HCT116 (cell line): Measurements from ENCODE around the gene UBA52. TPM values are rescaled to one million over a fixed set of nuclear protein-coding genes. Genes with fewer than 3 reads are reported as not detected.
A peak's percentile ranks its signal among the peaks of the same experiment; 100 is the strongest.
"Not testable (repeated sequence)": the region's sequence is repeated elsewhere in the genome, so short reads cannot be mapped to it uniquely, and the experiment has no call there.

Experiments used
- ATAC-seq: fragments of 200-7000 bp; cut with Tn5 transposase; 2 replicates; pipeline ENCODE4 v1.9.1; 2020; ENCODE audit warnings: mild to moderate bottlenecking, moderate library complexity
- BruUV-seq: library from RNA; stranded (reverse); fragments of 400-500 nt; replicated peaks from 2 replicates; lab custom pipeline; 2021; lab: Mats Ljungman, UMichigan
- CTCF ChIA-PET: fragments of 300-600 bp; sonication (Branson Sonifier 250); formaldehyde crosslinking; loops from one replicate; lab custom pipeline; 2021; ENCODE audit warnings: antibody characterized with exemption; lab: Charles Lee
- POLR2A ChIA-PET: fragments of 300-600, 350-600 bp; sonication (Branson Sonifier 250); formaldehyde crosslinking; loops from one replicate; lab custom pipeline; 2021; ENCODE audit warnings: antibody characterized with exemption; lab: Charles Lee
- RAD21 ChIA-PET, 2 experiments: fragments of 300-600 bp; sonication (Branson Sonifier 250); formaldehyde crosslinking; loops; one replicate each; lab custom pipeline; 2023; ENCODE audit warnings: low total read pairs in 2 of 2; ENCODE audit not compliant: uncharacterized antibody in 2 of 2, unreplicated experiment in 2 of 2, low non-redundant PET in 1 of 2; lab: Charles Lee
- DNase-seq: peaks from one replicate; pipeline ENCODE4 v3.0.0-alpha.2; 2010; ENCODE audit warnings: low read depth, low spot score
- H2AFZ ChIP-seq: fragments of 200-600 bp; shearing (Covaris generic), sonication (generic); 2 replicates; pipeline ENCODE4 v1.6.1; 2017; ENCODE audit warnings: low read depth, mixed run types, mixed read lengths, antibody characterized with exemption, low read length; ENCODE audit not compliant: poor library complexity, severe bottlenecking
- H3K27ac ChIP-seq: 2 replicates; pipeline ENCODE4 v1.5.1; 2012; ENCODE audit warnings: low read depth, low read length
- H3K27me3 ChIP-seq: fragments of 200-600 bp; sonication (generic); 2 replicates; pipeline ENCODE4 v1.6.1; 2016; ENCODE audit warnings: mixed run types, low read length, mixed read lengths; ENCODE audit not compliant: insufficient read depth
- H3K36me3 ChIP-seq, 2 experiments: fragments of 200-500 bp in 1 of 2; fragments of 200-600 bp in 1 of 2; sonication (Bioruptor generic) in 1 of 2; sonication (generic) in 1 of 2; 2 replicates each; pipeline versions ENCODE4 v1.5.1 to v1.6.1; 2014 to 2016; ENCODE audit warnings: low read length in 2 of 2, inconsistent platforms in 1 of 2, mixed read lengths in 1 of 2, mixed run types in 1 of 2; ENCODE audit not compliant: insufficient read depth in 2 of 2, control insufficient read depth in 1 of 2
- H3K4me1 ChIP-seq, 2 experiments: fragments of 200-600 bp in 1 of 2; sonication (generic) in 1 of 2; 2 replicates each; pipeline versions ENCODE4 v1.5.1 to v1.6.1; 2012 to 2017; ENCODE audit warnings: low read length in 2 of 2, inconsistent platforms in 1 of 2, mild to moderate bottlenecking in 1 of 2, mixed read lengths in 1 of 2, mixed run types in 1 of 2, moderate library complexity in 1 of 2; ENCODE audit not compliant: insufficient read depth in 2 of 2, control insufficient read depth in 1 of 2
- H3K4me2 ChIP-seq: fragments of 200-600 bp; sonication (generic); 2 replicates; pipeline ENCODE4 v1.6.1; 2017; ENCODE audit warnings: mixed run types, low read length, mixed read lengths
- H3K4me3 ChIP-seq, 2 experiments: fragments of 200-600 bp in 1 of 2; sonication (generic) in 1 of 2; replicated peaks in 1 of 2; 2 replicates each; pipeline ENCODE4 v1.5.1; 2011 to 2016; ENCODE audit warnings: low read length in 2 of 2, control low read depth in 1 of 2, low read depth in 1 of 2, mild to moderate bottlenecking in 1 of 2, mixed read lengths in 1 of 2, mixed run types in 1 of 2
- H3K79me2 ChIP-seq: fragments of 200-600 bp; sonication (generic); 2 replicates; pipeline ENCODE4 v1.6.1; 2017; ENCODE audit warnings: mild to moderate bottlenecking, mixed run types, low read length, moderate library complexity, mixed read lengths; ENCODE audit not compliant: insufficient read depth
- H3K9ac ChIP-seq: fragments of 200-600 bp; sonication (generic); 2 replicates; pipeline ENCODE4 v1.6.1; 2016; ENCODE audit warnings: low read length, mixed read lengths
- H3K9me2 ChIP-seq: fragments of 200-600 bp; sonication (generic), shearing (Covaris generic); 2 replicates; pipeline ENCODE4 v1.6.1; 2017; ENCODE audit warnings: mixed run types, mild to moderate bottlenecking, moderate library complexity; ENCODE audit not compliant: insufficient read depth
- H3K9me3 ChIP-seq, 2 experiments: fragments of 200-500 bp in 1 of 2; fragments of 200-600 bp in 1 of 2; sonication (Bioruptor generic) in 1 of 2; sonication (generic) in 1 of 2; 2 replicates each; pipeline ENCODE4 v1.6.1; 2014 to 2017; ENCODE audit warnings: low read length in 2 of 2, mixed read lengths in 2 of 2, inconsistent platforms in 1 of 2, low read depth in 1 of 2, mild to moderate bottlenecking in 1 of 2, mixed run types in 1 of 2, moderate library complexity in 1 of 2; ENCODE audit not compliant: control insufficient read depth in 1 of 2, insufficient read depth in 1 of 2
- H4K20me1 ChIP-seq: fragments of 200-600 bp; sonication (generic), shearing (Covaris generic); 2 replicates; pipeline ENCODE4 v1.6.1; 2017; ENCODE audit warnings: mixed run types, mild to moderate bottlenecking, moderate library complexity; ENCODE audit not compliant: insufficient read depth
- CBX3 ChIP-seq: IDR thresholded peaks from 2 replicates; pipeline ENCODE4 v1.6.1; 2012; ENCODE audit warnings: low read depth
- CEBPB ChIP-seq: IDR thresholded peaks from 2 replicates; pipeline ENCODE4 v1.6.1; 2012; ENCODE audit warnings: low read depth
- POLR2AphosphoS5 ChIP-seq: IDR thresholded peaks from 2 replicates; pipeline ENCODE4 v1.6.1; 2011; ENCODE audit warnings: mild to moderate bottlenecking, low read depth, low read length, moderate library complexity
- SIN3A ChIP-seq: IDR thresholded peaks from 2 replicates; pipeline ENCODE4 v1.6.1; 2012; ENCODE audit warnings: low read depth
- SP1 ChIP-seq: IDR thresholded peaks from 2 replicates; pipeline ENCODE4 v1.6.1; 2012; ENCODE audit warnings: low read depth
- YY1 ChIP-seq: IDR thresholded peaks from 2 replicates; pipeline ENCODE4 v1.6.1; 2011; ENCODE audit warnings: low read length, low read depth, moderate library complexity, mild to moderate bottlenecking; ENCODE audit not compliant: insufficient replicate concordance; ENCODE audit errors: extremely low read depth
- intact Hi-C: fragments of 100-400 bp; cut with micrococcal nuclease; formaldehyde crosslinking; loops from 2 replicates; pipeline ENCODE4 v1.10.0; 2022
- total RNA-seq: library from RNA; stranded (reverse); gene quantifications from one replicate; pipeline ENCODE4 v1.2.1, GENCODE V29; 2021; ENCODE audit not compliant: unreplicated experiment
- TF ChIP-seq, protein P1 (sequence below): IDR thresholded peaks from 2 replicates; pipeline ENCODE4 v1.6.1; 2012

Gene UBA52
- total RNA-seq, 1 experiment from 2014 or later: 1,743 TPM

DNA sequence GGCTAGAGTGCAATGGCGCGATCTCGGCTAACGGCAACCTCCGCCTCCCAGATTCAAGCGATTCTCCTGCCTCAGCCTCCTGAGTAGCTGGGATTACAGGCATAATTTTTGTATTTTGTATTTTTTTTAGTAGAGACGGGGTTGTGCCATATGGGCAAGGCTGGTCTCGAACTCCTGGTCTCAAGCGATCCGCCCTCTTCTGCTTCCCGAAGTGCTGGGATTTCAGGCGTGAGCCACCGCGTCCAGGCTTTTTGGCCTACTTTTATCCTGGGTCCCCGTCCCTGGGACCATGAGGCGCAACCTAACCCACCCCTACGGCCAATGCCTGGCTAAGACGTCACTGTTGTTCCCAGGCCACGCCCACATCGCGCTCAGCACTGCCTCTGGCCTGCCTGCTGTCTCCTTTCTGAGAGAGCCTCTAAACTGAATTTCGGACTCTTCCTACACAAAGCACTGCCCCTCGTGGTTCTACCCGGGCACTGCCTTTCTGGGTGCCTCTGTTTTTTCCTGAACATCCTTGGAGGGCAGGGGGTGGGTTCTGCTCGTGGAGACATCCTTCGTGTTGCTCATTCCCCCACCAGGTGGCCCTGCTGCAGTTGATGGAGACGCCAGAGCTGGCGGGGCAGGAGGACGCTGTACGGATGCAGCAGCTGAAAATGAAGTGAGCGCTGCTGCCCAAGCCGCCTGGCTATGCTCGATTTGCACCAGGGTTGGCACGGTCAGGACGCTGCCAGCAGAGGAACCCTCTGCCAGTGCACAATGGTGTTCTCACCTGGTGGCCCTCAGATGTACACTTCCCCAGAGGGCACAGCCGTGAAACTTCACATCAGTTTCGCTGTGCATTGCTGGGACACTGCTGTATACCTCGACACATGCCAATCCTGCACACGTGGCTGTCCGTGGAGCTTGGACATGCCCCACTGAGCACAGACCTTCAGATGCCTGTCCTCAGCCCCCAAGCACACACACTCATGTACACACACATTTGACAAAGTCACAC is 18.9 kb downstream of the UBA52 start (continued):
- TF ChIP-seq SP1 (peak; percentile 95), SIN3A (peak; percentile 24; the same call in 1 of the 2 replicates)
- TF ChIP-seq, all 23 proteins: peak for 10

DNA sequence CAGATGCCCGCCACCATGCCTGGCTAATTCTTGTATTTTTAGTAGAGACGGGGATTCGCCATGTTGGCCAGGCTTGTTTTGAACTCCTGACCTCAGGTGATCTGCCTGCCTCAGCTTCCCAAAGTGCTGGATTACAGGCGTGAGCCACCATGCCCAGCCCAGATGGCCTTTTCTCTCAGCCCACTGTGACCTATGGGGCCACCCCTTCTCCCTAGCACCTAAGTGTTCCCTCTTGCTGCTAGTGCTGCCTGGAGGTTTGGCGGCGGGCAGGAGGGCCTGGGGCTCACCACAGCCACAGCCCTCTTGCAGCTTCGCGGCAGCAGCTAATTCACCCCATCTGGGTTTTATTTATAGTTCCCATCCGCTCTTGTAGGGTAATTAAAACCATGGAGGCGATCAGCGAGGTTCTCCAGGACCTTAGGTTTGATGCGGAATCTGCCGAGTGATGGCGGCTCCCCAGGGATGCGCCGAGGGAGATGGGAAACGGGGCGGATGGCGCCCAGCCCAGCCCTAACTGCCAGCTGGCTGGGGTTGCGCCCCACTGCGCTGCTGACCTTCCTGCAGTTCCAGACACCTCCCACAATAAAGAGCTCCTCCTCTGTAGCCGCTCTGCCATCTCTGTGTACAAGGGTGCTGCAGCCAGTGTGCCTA is 20.2 kb downstream of the UBA52 start:
- H3K27me3 ChIP-seq: no peaks in the 10 kb centered on the region
- no TSS peak for BruUV-seq
- ChIA-PET CTCF (interaction anchor here (2.2 to 7.5 kb wide), 2 partner anchors 104 to 255 kb away, joined by 4 to 39 read pairs; no protein-coding TSS in a partner anchor), POLR2A (no interaction called here), RAD21 (no interaction called here)
- H3K4me2 ChIP-seq: no peak overlapping the region
- no peak overlapping the region for H3K4me3 ChIP-seq
- H4K20me1 ChIP-seq: no peaks in the 10 kb centered on the region
- TF ChIP-seq POLR2AphosphoS5 (no peak), CEBPB (no peak), CBX3 (no peak), YY1 (no peak)
- TF ChIP-seq, protein P1, sequence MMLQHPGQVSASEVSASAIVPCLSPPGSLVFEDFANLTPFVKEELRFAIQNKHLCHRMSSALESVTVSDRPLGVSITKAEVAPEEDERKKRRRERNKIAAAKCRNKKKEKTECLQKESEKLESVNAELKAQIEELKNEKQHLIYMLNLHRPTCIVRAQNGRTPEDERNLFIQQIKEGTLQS: no peak
- H3K79me2 ChIP-seq: peaks cover 13% of the 10 kb centered on the region; the same call in 1 of the 2 replicates
- intact Hi-C loops: loop anchor here (2.0 to 5.0 kb wide), 3 partner anchors 45 to 255 kb away; partner anchors contain the start of gene KLHL26
- DNase-seq (no peak), ATAC-seq (no peak)
- no peak overlapping the region for H2AFZ ChIP-seq
- no peaks in the 10 kb centered on the region for H3K9me3 ChIP-seq
- H3K27ac ChIP-seq: peak overlapping the region; percentile 17; the same call in 1 of the 2 replicates
- H3K9ac ChIP-seq: no peak overlapping the region
- peaks cover 22 to 50% of the 10 kb centered on the region in 2 experiments for H3K4me1 ChIP-seq
- no peaks in the 10 kb centered on the region for H3K9me2 ChIP-seq
- H3K36me3 ChIP-seq: 0 out of 4 replicates have a peak, but pooled peaks cover 0 to 4% of the 10 kb centered on the region in 2 experiments

DNA sequence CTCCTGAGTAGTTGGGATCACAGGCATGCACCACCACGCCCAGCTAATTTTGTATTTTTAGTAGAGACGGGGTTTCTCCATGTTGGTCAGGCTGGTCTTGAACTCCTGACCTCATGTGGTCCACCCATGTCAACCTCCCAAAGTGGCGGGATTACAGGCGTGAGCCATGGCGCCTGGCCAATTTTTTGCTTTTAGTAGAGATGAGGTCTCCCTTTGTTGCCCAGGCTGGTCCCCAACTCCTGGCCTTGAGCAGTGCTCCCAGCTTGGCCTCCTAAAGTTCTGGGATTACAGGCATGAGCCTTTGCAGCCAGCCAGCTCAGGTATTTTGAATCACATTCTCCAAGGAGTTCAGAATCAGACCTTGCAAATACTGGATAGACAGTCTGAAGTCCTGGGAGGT is 21.1 kb downstream of the UBA52 start:
- not testable (repeated sequence) for BruUV-seq

More for the DNA sequence above, 21.1 kb downstream of the UBA52 start:
- DNase-seq, POLR2A ChIA-PET, H3K4me2 ChIP-seq, H4K20me1 ChIP-seq, RAD21 ChIA-PET, H3K36me3 ChIP-seq, H3K4me3 ChIP-seq, H3K27me3 ChIP-seq, H3K9ac ChIP-seq, ATAC-seq, H2AFZ ChIP-seq, H3K9me3 ChIP-seq, H3K9me2 ChIP-seq: not testable (repeated sequence)
- CTCF ChIA-PET: interaction anchor here (1.7 to 7.5 kb wide), 3 partner anchors 80 to 254 kb away, joined by 4 to 39 read pairs (median 5); no protein-coding TSS in a partner anchor
- peaks cover 22 to 50% of the 10 kb centered on the region in 2 experiments for H3K4me1 ChIP-seq
- peaks cover 13% of the 10 kb centered on the region; the same call in 1 of the 2 replicates for H3K79me2 ChIP-seq
- intact Hi-C loops: loop anchor here (5.0 kb wide), 2 partner anchors 45 to 125 kb away; partner anchors contain the start of gene KLHL26
- H3K27ac ChIP-seq: peak overlapping the region; percentile 42; the same call in 1 of the 2 replicates
